ENCODE data around the gene RPA3.

- TF ChIP-seq CTCF (conservative IDR thresholded peaks at IDR 0.05; ENCODE audit: low read depth, low read length) (no peak), EZH2 (IDR thresholded peaks at IDR 0.05; ENCODE audit: borderline replicate concordance, low read depth, low read length, poor library complexity, severe bottlenecking) (no peak)
These were observed 89.9 kb downstream of the RPA3 start for GRCh38 chr7:7628476-7628875.
